ENCODE data around the gene HFE. TPM values are rescaled to one million over a fixed set of nuclear protein-coding genes. Genes with fewer than 3 reads are reported as not detected.

Gene HFE, protein sequence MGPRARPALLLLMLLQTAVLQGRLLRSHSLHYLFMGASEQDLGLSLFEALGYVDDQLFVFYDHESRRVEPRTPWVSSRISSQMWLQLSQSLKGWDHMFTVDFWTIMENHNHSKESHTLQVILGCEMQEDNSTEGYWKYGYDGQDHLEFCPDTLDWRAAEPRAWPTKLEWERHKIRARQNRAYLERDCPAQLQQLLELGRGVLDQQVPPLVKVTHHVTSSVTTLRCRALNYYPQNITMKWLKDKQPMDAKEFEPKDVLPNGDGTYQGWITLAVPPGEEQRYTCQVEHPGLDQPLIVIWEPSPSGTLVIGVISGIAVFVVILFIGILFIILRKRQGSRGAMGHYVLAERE
- 31.7 and 35.9 TPM in 2 replicates for polyA plus RNA-seq (2011; rRNA removed)
- polyA plus RNA-seq (2012; cell fraction: cytosol; rRNA removed), result 14.3 and 14.8 TPM in 2 replicates
- polyA plus RNA-seq (2012; cell fraction: nucleus; rRNA removed), result 16.5 and 16.8 TPM in 2 replicates
- 15.5 to 19.9 TPM (median 18.1 TPM) in 3 replicates for polyA plus RNA-seq (2017; fragmentation: RNase III; extraction: RNeasy Plus Mini Kit Qiagen cat#74134 plus additional on column Dnase treatment)
- 25.1 and 35.6 TPM in 2 replicates for polyA minus RNA-seq (2011; rRNA and poly(A)+ RNA removed)

DNA sequence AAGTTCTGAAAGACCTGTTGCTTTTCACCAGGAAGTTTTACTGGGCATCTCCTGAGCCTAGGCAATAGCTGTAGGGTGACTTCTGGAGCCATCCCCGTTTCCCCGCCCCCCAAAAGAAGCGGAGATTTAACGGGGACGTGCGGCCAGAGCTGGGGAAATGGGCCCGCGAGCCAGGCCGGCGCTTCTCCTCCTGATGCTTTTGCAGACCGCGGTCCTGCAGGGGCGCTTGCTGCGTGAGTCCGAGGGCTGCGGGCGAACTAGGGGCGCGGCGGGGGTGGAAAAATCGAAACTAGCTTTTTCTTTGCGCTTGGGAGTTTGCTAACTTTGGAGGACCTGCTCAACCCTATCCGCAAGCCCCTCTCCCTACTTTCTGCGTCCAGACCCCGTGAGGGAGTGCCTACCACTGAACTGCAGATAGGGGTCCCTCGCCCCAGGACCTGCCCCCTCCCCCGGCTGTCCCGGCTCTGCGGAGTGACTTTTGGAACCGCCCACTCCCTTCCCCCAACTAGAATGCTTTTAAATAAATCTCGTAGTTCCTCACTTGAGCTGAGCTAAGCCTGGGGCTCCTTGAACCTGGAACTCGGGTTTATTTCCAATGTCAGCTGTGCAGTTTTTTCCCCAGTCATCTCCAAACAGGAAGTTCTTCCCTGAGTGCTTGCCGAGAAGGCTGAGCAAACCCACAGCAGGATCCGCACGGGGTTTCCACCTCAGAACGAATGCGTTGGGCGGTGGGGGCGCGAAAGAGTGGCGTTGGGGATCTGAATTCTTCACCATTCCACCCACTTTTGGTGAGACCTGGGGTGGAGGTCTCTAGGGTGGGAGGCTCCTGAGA, at the start of gene HFE:
Gene HFE (plus strand): TSS at position 146 of the 832 bp plus-strand sequence. CDS start 12 bp downstream, at position 158.
- peak; percentile 24 to 48 for DNase-seq (ENCODE audit: low read depth in 1 of 2, low spot score in 1 of 2)
- H3K9me3 ChIP-seq, result no peaks in the 10 kb centered on the region
- ChIA-PET CTCF (interaction anchor here (2.0 to 20.7 kb wide), 3 partner anchors 11 to 19 kb away, joined by 4 to 580 read pairs (median 56); no protein-coding TSS in a partner anchor), POLR2A (interaction anchor here (0.6 to 2.1 kb wide), 6 partner anchors 16 to 67 kb away, joined by 3 to 14 read pairs (median 3); a partner anchor contains a TSS)
- peak; percentile 80 to 83 for ATAC-seq
- peak within 1 kb of the TSS; percentile 81 for H3K4me2 ChIP-seq
- peak within 1 kb of the TSS; percentile 86 to 91 for H3K27ac ChIP-seq
- under 1% methylated on average over 30 of the region's 41 CpGs for WGBS (ENCODE audit: missing lambda C conversion rate)
- TF ChIP-seq CHD4 (IDR thresholded peaks at IDR 0.05; ENCODE audit: borderline replicate concordance) (no peak), JUN (IDR thresholded peaks at IDR 0.05) (0 out of 5 replicates have a peak, but pooled peaks of 1 of the 2 experiments have one; percentile 35), FOSL2 (IDR thresholded peaks at IDR 0.05) (no peak), FOSL2 (CRISPR knock-in tag; IDR thresholded peaks at IDR 0.05) (no peak), MYC (IDR thresholded peaks at IDR 0.05; ENCODE audit: borderline replicate concordance, low read length) (no peak), PHF8 (IDR thresholded peaks at IDR 0.05; ENCODE audit: borderline replicate concordance, low read depth) (peak; percentile 9; the same call in 1 of the 2 replicates), PBX3 (IDR thresholded peaks at IDR 0.05) (no peak), RAD21 (conservative IDR thresholded peaks at IDR 0.05 in 1 of 2, IDR thresholded peaks at IDR 0.05 in 1 of 2) (no peak), RFX5 (IDR thresholded peaks at IDR 0.05) (no peak), POLR2A (IDR thresholded peaks at IDR 0.05; ENCODE audit: low read length) (peak; percentile 8; the same call in 1 of the 2 replicates)
- TF ChIP-seq, protein P1, sequence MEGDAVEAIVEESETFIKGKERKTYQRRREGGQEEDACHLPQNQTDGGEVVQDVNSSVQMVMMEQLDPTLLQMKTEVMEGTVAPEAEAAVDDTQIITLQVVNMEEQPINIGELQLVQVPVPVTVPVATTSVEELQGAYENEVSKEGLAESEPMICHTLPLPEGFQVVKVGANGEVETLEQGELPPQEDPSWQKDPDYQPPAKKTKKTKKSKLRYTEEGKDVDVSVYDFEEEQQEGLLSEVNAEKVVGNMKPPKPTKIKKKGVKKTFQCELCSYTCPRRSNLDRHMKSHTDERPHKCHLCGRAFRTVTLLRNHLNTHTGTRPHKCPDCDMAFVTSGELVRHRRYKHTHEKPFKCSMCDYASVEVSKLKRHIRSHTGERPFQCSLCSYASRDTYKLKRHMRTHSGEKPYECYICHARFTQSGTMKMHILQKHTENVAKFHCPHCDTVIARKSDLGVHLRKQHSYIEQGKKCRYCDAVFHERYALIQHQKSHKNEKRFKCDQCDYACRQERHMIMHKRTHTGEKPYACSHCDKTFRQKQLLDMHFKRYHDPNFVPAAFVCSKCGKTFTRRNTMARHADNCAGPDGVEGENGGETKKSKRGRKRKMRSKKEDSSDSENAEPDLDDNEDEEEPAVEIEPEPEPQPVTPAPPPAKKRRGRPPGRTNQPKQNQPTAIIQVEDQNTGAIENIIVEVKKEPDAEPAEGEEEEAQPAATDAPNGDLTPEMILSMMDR (IDR thresholded peaks at IDR 0.05), result no peak
- TF ChIP-seq, protein P2, sequence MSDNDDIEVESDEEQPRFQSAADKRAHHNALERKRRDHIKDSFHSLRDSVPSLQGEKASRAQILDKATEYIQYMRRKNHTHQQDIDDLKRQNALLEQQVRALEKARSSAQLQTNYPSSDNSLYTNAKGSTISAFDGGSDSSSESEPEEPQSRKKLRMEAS (IDR thresholded peaks at IDR 0.05), result no peak
- peak within 1 kb of the TSS; percentile 67 for H3K4me3 ChIP-seq
- peaks cover 17% of the 10 kb centered on the region; the same call in 2 of the 3 replicates for H3K4me1 ChIP-seq
- FAIRE-seq, result no peak

DNA sequence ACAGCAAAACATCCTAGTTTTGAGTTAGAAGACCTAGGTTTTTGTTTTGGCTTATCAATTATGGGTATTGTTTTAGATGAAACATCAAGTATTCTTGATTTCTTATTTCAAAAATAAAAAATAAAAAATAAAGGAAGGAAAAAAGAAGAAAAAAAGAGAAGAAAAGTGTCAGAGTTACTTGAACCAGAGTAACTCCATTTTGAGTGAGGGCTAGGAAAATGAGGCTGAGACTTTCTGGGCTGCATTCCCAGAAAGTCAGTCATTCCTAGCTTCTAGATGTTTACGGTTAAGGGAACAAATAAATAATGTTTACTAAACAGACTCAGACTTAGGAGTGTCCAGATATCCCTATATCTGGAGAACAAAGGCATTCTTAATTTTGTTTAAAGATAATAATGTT, 45.3 kb upstream of the HFE start:
- H3K4me1 ChIP-seq, result 0 out of 3 replicates have a peak, but pooled peaks cover 6% of the 10 kb centered on the region
- no peak overlapping the region for H3K4me3 ChIP-seq
- ATAC-seq, result no peak
- POLR2A ChIA-PET, result interaction anchor here (9.2 kb wide), 1 partner anchor 12 kb away, joined by 238 read pairs; a partner anchor contains a TSS
- 58% methylated on average over 1 of the region's 1 CpG for WGBS (ENCODE audit: missing lambda C conversion rate)
- H3K9me3 ChIP-seq, result no peaks in the 10 kb centered on the region
- FAIRE-seq, result no peak
- peak overlapping the region; percentile 14 to 69; a peak in 3 of 6 replicates for H3K27ac ChIP-seq
- CTCF ChIA-PET, result interaction anchor here (1.4 kb wide), 1 partner anchor 24 kb away, joined by 5 read pairs; no protein-coding TSS in a partner anchor
- DNase-seq (ENCODE audit: low read depth in 1 of 2, low spot score in 1 of 2), result no peak
- H3K4me2 ChIP-seq, result no peak overlapping the region
- TF ChIP-seq, protein P3, sequence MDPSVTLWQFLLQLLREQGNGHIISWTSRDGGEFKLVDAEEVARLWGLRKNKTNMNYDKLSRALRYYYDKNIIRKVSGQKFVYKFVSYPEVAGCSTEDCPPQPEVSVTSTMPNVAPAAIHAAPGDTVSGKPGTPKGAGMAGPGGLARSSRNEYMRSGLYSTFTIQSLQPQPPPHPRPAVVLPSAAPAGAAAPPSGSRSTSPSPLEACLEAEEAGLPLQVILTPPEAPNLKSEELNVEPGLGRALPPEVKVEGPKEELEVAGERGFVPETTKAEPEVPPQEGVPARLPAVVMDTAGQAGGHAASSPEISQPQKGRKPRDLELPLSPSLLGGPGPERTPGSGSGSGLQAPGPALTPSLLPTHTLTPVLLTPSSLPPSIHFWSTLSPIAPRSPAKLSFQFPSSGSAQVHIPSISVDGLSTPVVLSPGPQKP (IDR thresholded peaks at IDR 0.05; ENCODE audit: low read depth, low read length), result no peak
- TF ChIP-seq ZSCAN20 (CRISPR knock-in tag; IDR thresholded peaks at IDR 0.05), result peak; percentile 70; the same call in 1 of the 2 replicates
- no peak for TF ChIP-seq SREBF2 (IDR thresholded peaks at IDR 0.05)
- peak; percentile 84; the same call in 1 of the 2 replicates for TF ChIP-seq HOXB13 (CRISPR knock-in tag; IDR thresholded peaks at IDR 0.05; ENCODE audit: low read depth)
- peak; percentile 53; the same call in 1 of the 2 replicates for TF ChIP-seq NPAS2 (CRISPR knock-in tag; IDR thresholded peaks at IDR 0.05; ENCODE audit: borderline replicate concordance)
- TF ChIP-seq ZNF302 (CRISPR knock-in tag; IDR thresholded peaks at IDR 0.05), result peak; percentile 91; the same call in 1 of the 2 replicates
- TF ChIP-seq BCL3 (IDR thresholded peaks at IDR 0.05), result no peak
- peak; percentile 74; the same call in 1 of the 2 replicates for TF ChIP-seq HEYL (CRISPR knock-in tag; IDR thresholded peaks at IDR 0.05)
- TF ChIP-seq POLR2A (IDR thresholded peaks at IDR 0.05; ENCODE audit: low read length), result no peak
- peak; percentile 57; the same call in 1 of the 2 replicates for TF ChIP-seq FOXS1 (CRISPR knock-in tag; IDR thresholded peaks at IDR 0.05)
- TF ChIP-seq RCOR1 (IDR thresholded peaks at IDR 0.05; ENCODE audit: low read depth, low read length), result no peak
- TF ChIP-seq, protein P4, sequence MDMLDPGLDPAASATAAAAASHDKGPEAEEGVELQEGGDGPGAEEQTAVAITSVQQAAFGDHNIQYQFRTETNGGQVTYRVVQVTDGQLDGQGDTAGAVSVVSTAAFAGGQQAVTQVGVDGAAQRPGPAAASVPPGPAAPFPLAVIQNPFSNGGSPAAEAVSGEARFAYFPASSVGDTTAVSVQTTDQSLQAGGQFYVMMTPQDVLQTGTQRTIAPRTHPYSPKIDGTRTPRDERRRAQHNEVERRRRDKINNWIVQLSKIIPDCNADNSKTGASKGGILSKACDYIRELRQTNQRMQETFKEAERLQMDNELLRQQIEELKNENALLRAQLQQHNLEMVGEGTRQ (IDR thresholded peaks at IDR 0.05), result no peak
- no peak for TF ChIP-seq PHF8 (IDR thresholded peaks at IDR 0.05; ENCODE audit: borderline replicate concordance, low read depth)
- no peak for TF ChIP-seq GATA3 (IDR thresholded peaks at IDR 0.05; ENCODE audit: borderline replicate concordance)
- 0 out of 2 replicates have a peak, but pooled peaks have one; percentile 66 for TF ChIP-seq EHF (CRISPR knock-in tag; IDR thresholded peaks at IDR 0.05)
- TF ChIP-seq MYC (IDR thresholded peaks at IDR 0.05; ENCODE audit: borderline replicate concordance, low read length), result no peak
- TF ChIP-seq, protein P2 (IDR thresholded peaks at IDR 0.05), result no peak

All from A549 (cell line).